Measurements from ENCODE around the gene ROBO1. TPM values are rescaled to one million over a fixed set of nuclear protein-coding genes. Genes with fewer than 3 reads are reported as not detected.

The ROBO1 gene
- total RNA-seq, 1 donor from 2014 or later = 38.8 TPM

- no peak for DNase-seq (ENCODE audit: low spot score)
These were observed 889.8 kb downstream of the ROBO1 start for GRCh38 chr3:78878011-78878410.

GRCh38 chr3:78875851-78876250, 891.9 kb downstream of the ROBO1 start:
- DNase-seq (ENCODE audit: low spot score) = no peak

- no peak for DNase-seq (ENCODE audit: low spot score)
These were observed 892.4 kb downstream of the ROBO1 start for GRCh38 chr3:78875436-78875835.

- DNase-seq (ENCODE audit: low spot score) = no peak
These were observed 894.2 kb downstream of the ROBO1 start for GRCh38 chr3:78873641-78874040.

- no peak for DNase-seq (ENCODE audit: low spot score)
These were observed 895.6 kb downstream of the ROBO1 start for GRCh38 chr3:78872195-78872594.

- DNase-seq (ENCODE audit: low spot score) = no peak
These were observed 896.8 kb downstream of the ROBO1 start for GRCh38 chr3:78871048-78871447.

- no peak for DNase-seq (ENCODE audit: low spot score)
These were observed 897.3 kb downstream of the ROBO1 start for GRCh38 chr3:78870484-78870883.

GRCh38 chr3:78868570-78868969, 899.2 kb downstream of the ROBO1 start:
- DNase-seq (ENCODE audit: low spot score) = no peak

GRCh38 chr3:78867409-78868372, 900.1 kb downstream of the ROBO1 start:
- DNase-seq (ENCODE audit: low spot score) = no peak

GRCh38 chr3:78863306-78864203, 904.2 kb downstream of the ROBO1 start:
- DNase-seq (ENCODE audit: low spot score) = no peak

- no peak for DNase-seq (ENCODE audit: low spot score)
These were observed 906.6 kb downstream of the ROBO1 start for GRCh38 chr3:78861156-78861555.

GRCh38 chr3:78860567-78860966, 907.2 kb downstream of the ROBO1 start:
- no peak for DNase-seq (ENCODE audit: low spot score)

- no peak for DNase-seq (ENCODE audit: low spot score)
These were observed 908.9 kb downstream of the ROBO1 start for GRCh38 chr3:78858910-78859309.

GRCh38 chr3:78858174-78858573, 909.6 kb downstream of the ROBO1 start:
- no peak for DNase-seq (ENCODE audit: low spot score)

GRCh38 chr3:78857494-78858111, 910.2 kb downstream of the ROBO1 start:
- no peak for DNase-seq (ENCODE audit: low spot score)

GRCh38 chr3:78856164-78856563, 911.6 kb downstream of the ROBO1 start:
- DNase-seq (ENCODE audit: low spot score) = no peak

GRCh38 chr3:78855190-78855589, 912.6 kb downstream of the ROBO1 start:
- DNase-seq (ENCODE audit: low spot score) = no peak

GRCh38 chr3:78848392-78849288, 919.2 kb downstream of the ROBO1 start:
- DNase-seq (ENCODE audit: low spot score) = no peak

GRCh38 chr3:78847603-78848002, 920.2 kb downstream of the ROBO1 start:
- DNase-seq (ENCODE audit: low spot score) = no peak

GRCh38 chr3:78847203-78847602, 920.6 kb downstream of the ROBO1 start:
- DNase-seq (ENCODE audit: low spot score) = no peak

- no peak for DNase-seq (ENCODE audit: low spot score)
These were observed 921.1 kb downstream of the ROBO1 start for GRCh38 chr3:78846718-78847117.
